ENCODE measurements around the gene CLIC1.
A peak's percentile ranks its signal among the peaks of the same experiment; 100 is the strongest.

The CLIC1 gene

DNA sequence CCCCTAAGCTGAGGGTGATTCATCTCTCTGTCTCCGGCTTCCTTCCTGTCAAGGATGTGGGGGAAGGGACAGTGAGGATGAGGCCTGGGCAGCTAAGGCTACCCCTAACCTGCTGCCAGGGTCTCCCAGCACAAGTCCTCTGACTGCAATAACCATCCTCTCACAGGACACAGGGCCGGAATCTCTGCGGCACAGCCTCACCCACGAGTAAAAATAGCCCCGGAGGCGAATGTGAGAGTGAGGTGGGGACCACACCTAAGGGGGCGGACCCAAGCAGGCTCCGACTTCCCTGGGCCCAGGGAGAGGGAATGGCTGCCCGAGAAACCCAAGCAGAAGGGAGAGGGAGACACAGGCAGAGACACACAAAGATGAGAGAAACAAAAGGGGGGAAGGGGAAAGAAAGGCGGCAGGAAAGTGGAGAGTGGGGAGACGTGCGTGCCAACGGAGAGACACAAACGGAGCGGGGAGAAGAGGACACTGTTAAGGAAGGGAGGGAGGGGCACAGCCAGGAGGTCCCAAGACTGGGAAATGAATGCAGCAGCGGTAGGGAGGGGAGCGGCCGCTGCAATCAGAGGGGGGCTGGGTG lies 1.4 kb downstream of the CLIC1 start:
- Histone ChIP-seq H3K27me3 (ENCODE audit: insufficient read depth, low read depth) (no peaks in the 10 kb centered on the region), H3K27ac (peak overlapping the region; percentile 100), H3K4me2 (peak overlapping the region; percentile 100), H3K9ac (peak overlapping the region; percentile 81; the same call in 1 of the 2 replicates), H3K79me2 (ENCODE audit: insufficient read depth, low read depth) (peaks cover 39% of the 10 kb centered on the region), H3K36me3 (ENCODE audit: insufficient read depth) (peaks cover 7% of the 10 kb centered on the region; the same call in 1 of the 2 replicates), H3K4me3 (IDR thresholded peaks at IDR 0.05; ENCODE audit: insufficient read depth, low read depth, low read length) (no peak overlapping the region), H2AFZ (ENCODE audit: low read depth) (no peak overlapping the region), H4K20me1 (ENCODE audit: insufficient read depth) (no peaks in the 10 kb centered on the region), H3K4me1 (ENCODE audit: low read depth, poor library complexity, severe bottlenecking) (peaks cover 43% of the 10 kb centered on the region)
- TF ChIP-seq, protein P1, sequence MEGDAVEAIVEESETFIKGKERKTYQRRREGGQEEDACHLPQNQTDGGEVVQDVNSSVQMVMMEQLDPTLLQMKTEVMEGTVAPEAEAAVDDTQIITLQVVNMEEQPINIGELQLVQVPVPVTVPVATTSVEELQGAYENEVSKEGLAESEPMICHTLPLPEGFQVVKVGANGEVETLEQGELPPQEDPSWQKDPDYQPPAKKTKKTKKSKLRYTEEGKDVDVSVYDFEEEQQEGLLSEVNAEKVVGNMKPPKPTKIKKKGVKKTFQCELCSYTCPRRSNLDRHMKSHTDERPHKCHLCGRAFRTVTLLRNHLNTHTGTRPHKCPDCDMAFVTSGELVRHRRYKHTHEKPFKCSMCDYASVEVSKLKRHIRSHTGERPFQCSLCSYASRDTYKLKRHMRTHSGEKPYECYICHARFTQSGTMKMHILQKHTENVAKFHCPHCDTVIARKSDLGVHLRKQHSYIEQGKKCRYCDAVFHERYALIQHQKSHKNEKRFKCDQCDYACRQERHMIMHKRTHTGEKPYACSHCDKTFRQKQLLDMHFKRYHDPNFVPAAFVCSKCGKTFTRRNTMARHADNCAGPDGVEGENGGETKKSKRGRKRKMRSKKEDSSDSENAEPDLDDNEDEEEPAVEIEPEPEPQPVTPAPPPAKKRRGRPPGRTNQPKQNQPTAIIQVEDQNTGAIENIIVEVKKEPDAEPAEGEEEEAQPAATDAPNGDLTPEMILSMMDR (conservative IDR thresholded peaks at IDR 0.05; ENCODE audit: low read depth, low read length), result no peak

DNA sequence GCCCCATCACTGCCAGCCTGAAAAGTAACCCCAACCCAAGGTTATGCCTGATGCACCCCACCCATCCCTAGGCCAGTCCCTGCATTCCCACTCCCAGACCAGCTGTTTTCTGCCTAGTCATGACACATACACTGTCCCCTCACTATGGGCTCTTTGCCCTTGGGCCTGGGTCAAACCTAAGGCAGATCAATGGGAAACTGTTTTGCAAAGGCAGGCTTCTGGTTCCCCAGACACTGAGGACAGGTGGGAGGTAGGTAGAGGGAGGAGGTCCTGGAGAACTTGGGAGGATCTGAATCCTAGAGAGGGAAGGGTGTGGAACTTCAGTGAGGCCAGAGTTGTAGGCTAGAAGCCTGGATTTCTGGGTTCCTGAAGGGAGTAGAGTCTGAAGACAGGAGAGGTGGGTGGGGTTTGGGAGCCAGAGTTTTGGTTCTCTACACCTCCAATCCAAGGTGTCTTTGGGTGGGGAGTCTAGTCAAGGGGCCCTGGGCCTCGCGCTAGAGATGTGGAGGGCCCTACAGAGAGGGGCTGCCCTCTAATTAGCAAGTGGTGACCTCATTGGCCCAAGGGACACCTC lies 2.0 kb downstream of the CLIC1 start:
- H3K27ac ChIP-seq, result peak overlapping the region; percentile 100; the same call in 1 of the 2 replicates
- H3K4me2 ChIP-seq, result peak overlapping the region; percentile 100
- H3K79me2 ChIP-seq (ENCODE audit: insufficient read depth, low read depth), result peaks cover 39% of the 10 kb centered on the region
- peaks cover 42% of the 10 kb centered on the region for H3K4me1 ChIP-seq (ENCODE audit: low read depth, poor library complexity, severe bottlenecking)
- no peak overlapping the region for H2AFZ ChIP-seq (ENCODE audit: low read depth)
- peak overlapping the region; percentile 81; the same call in 1 of the 2 replicates for H3K9ac ChIP-seq
- no peaks in the 10 kb centered on the region for H3K27me3 ChIP-seq (ENCODE audit: insufficient read depth, low read depth)
- H3K36me3 ChIP-seq (ENCODE audit: insufficient read depth), result peaks cover 7% of the 10 kb centered on the region; the same call in 1 of the 2 replicates
- H4K20me1 ChIP-seq (ENCODE audit: insufficient read depth), result no peaks in the 10 kb centered on the region
- TF ChIP-seq, protein P1 (conservative IDR thresholded peaks at IDR 0.05; ENCODE audit: low read depth, low read length), result no peak
- H3K4me3 ChIP-seq (IDR thresholded peaks at IDR 0.05; ENCODE audit: insufficient read depth, low read depth, low read length), result no peak overlapping the region

DNA sequence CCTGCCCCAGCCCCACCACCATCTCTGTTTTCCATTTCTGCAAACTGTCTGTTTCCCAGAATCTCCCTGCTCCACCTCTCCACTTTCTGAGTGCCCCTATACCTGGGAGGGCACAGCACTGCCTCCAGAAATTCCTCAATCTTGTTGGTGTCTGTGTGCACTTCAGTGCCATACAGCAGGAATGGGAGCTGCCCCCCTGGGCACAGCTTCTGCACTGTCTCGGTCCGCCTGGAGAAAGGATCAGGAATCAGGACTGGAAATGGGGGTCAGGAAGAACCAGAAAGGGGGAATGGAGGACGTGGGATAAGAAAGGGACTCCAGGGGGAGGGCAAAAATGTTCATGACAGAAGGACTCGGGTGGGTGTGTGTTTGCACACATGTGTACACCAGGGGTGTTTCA lies 2.6 kb downstream of the CLIC1 start:
- TF ChIP-seq, protein P1 (conservative IDR thresholded peaks at IDR 0.05; ENCODE audit: low read depth, low read length), result no peak
- no peak overlapping the region; the same call in 1 of the 2 replicates for H3K9ac ChIP-seq
- H3K79me2 ChIP-seq (ENCODE audit: insufficient read depth, low read depth), result peaks cover 39% of the 10 kb centered on the region
- H2AFZ ChIP-seq (ENCODE audit: low read depth), result no peak overlapping the region
- peak overlapping the region; percentile 100 for H3K4me2 ChIP-seq
- H3K27ac ChIP-seq, result peak overlapping the region; percentile 100; the same call in 1 of the 2 replicates
- no peaks in the 10 kb centered on the region for H4K20me1 ChIP-seq (ENCODE audit: insufficient read depth)
- H3K36me3 ChIP-seq (ENCODE audit: insufficient read depth), result peaks cover 7% of the 10 kb centered on the region; the same call in 1 of the 2 replicates
- no peak overlapping the region for H3K4me3 ChIP-seq (IDR thresholded peaks at IDR 0.05; ENCODE audit: insufficient read depth, low read depth, low read length)
- H3K27me3 ChIP-seq (ENCODE audit: insufficient read depth, low read depth), result no peaks in the 10 kb centered on the region
- peaks cover 39% of the 10 kb centered on the region for H3K4me1 ChIP-seq (ENCODE audit: low read depth, poor library complexity, severe bottlenecking)

DNA sequence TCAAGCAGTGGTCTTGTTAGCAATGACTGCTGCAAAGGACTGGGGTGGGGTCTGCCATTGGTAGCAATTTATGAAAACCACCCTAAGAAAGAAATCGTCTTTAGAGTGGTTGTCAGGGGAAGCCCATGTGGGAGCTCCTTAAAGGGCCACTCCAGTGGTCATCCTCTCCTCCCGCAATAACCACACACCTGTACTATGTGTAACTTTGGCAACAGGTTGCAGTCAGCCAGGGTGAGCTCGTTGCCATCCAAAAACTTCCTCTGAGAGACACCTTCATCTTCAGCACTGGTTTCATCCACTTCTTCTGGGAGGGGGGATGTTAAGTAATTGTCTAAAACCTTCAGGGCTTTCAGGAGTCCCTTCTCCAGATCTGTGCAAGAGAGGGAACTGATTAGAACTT lies 4.3 kb downstream of the CLIC1 start:
- peaks cover 39% of the 10 kb centered on the region for H3K79me2 ChIP-seq (ENCODE audit: insufficient read depth, low read depth)
- H4K20me1 ChIP-seq (ENCODE audit: insufficient read depth), result no peaks in the 10 kb centered on the region
- no peak overlapping the region for H3K9ac ChIP-seq
- no peak overlapping the region for H2AFZ ChIP-seq (ENCODE audit: low read depth)
- H3K4me2 ChIP-seq, result no peak overlapping the region
- H3K36me3 ChIP-seq (ENCODE audit: insufficient read depth), result peaks cover 7% of the 10 kb centered on the region; the same call in 1 of the 2 replicates
- TF ChIP-seq, protein P1 (conservative IDR thresholded peaks at IDR 0.05; ENCODE audit: low read depth, low read length), result no peak
- H3K4me1 ChIP-seq (ENCODE audit: low read depth, poor library complexity, severe bottlenecking), result peaks cover 33% of the 10 kb centered on the region
- H3K27me3 ChIP-seq (ENCODE audit: insufficient read depth, low read depth), result no peaks in the 10 kb centered on the region
- H3K4me3 ChIP-seq (IDR thresholded peaks at IDR 0.05; ENCODE audit: insufficient read depth, low read depth, low read length), result no peak overlapping the region
- no peak overlapping the region for H3K27ac ChIP-seq
